Measurements from ENCODE around the gene THBS1.

THBS1 gene

GRCh38 chr15:39580485-39581241, at the start of gene THBS1:
Gene THBS1 (plus strand): TSS chr15:39581079. CDS start chr15:39581858, 779 bp downstream.
- no peak for DNase-seq

- no peak for DNase-seq
Observed at GRCh38 chr15:39534996-39535395, 45.9 kb upstream of the THBS1 start.

GRCh38 chr15:39535466-39535865, 45.4 kb upstream of the THBS1 start:
- DNase-seq = no peak

- DNase-seq = no peak
Observed at GRCh38 chr15:39538936-39539335, 41.9 kb upstream of the THBS1 start.

GRCh38 chr15:39539466-39539865, 41.4 kb upstream of the THBS1 start:
- no peak for DNase-seq

GRCh38 chr15:39539973-39540558, 40.8 kb upstream of the THBS1 start:
- no peak for DNase-seq

GRCh38 chr15:39542385-39543065, 38.4 kb upstream of the THBS1 start:
- no peak for DNase-seq

- peak in 1 of 2 experiments; percentile 3 for DNase-seq
Observed at GRCh38 chr15:39543651-39544050, 37.2 kb upstream of the THBS1 start.

GRCh38 chr15:39546842-39547241, 34.0 kb upstream of the THBS1 start:
- no peak for DNase-seq

GRCh38 chr15:39548561-39548960, 32.3 kb upstream of the THBS1 start:
- no peak for DNase-seq

GRCh38 chr15:39549912-39550311, 31.0 kb upstream of the THBS1 start:
- no peak for DNase-seq

- DNase-seq = no peak
Observed at GRCh38 chr15:39551476-39551875, 29.4 kb upstream of the THBS1 start.

GRCh38 chr15:39552556-39552955, 28.3 kb upstream of the THBS1 start:
- DNase-seq = no peak

- DNase-seq = no peak
Observed at GRCh38 chr15:39553947-39554693, 26.8 kb upstream of the THBS1 start.

GRCh38 chr15:39554746-39555387, 26.0 kb upstream of the THBS1 start:
- DNase-seq = no peak

GRCh38 chr15:39555885-39556284, 25.0 kb upstream of the THBS1 start:
- DNase-seq = peak; percentile 2 to 24

- DNase-seq = peak; percentile 8 to 54
Observed at GRCh38 chr15:39556461-39556860, 24.4 kb upstream of the THBS1 start.

- DNase-seq = peak in 1 of 2 experiments; percentile 48
Observed at GRCh38 chr15:39558421-39558820, 22.5 kb upstream of the THBS1 start.

- DNase-seq = no peak
Observed at GRCh38 chr15:39564972-39565665, 15.8 kb upstream of the THBS1 start.

- no peak for DNase-seq
Observed at GRCh38 chr15:39565851-39566250, 15.0 kb upstream of the THBS1 start.

GRCh38 chr15:39573287-39573686, 7.6 kb upstream of the THBS1 start:
- no peak for DNase-seq

GRCh38 chr15:39573844-39574243, 7.0 kb upstream of the THBS1 start:
- DNase-seq = no peak
